IMR-90 (cell line): ENCODE results near the gene TMEM184C. TPM values are rescaled to one million over a fixed set of nuclear protein-coding genes. Genes with fewer than 3 reads are reported as not detected.

Source experiments
- ATAC-seq: fragments of 200-7000 bp; cut with Tn5 transposase; 2 replicates; pipeline ENCODE4 v1.9.1; 2020; ENCODE audit warnings: low read depth, mild to moderate bottlenecking, moderate library complexity
- BruUV-seq: library from RNA; stranded (reverse); fragments of 400-500 nt; replicated peaks from 2 replicates; lab custom pipeline; 2021; lab: Mats Ljungman, UMichigan
- CTCF ChIA-PET: fragments of 300-600 bp; formaldehyde crosslinking; extraction: SDS; loops from one replicate; lab custom pipeline; 2021; ENCODE audit warnings: antibody characterized with exemption; lab: Yijun Ruan, JAX
- POLR2A ChIA-PET: fragments of 300-600 bp; sonication (Branson Sonifier 250); formaldehyde crosslinking; loops from one replicate; lab custom pipeline; 2022; ENCODE audit warnings: antibody characterized with exemption; ENCODE audit not compliant: unreplicated experiment; lab: Charles Lee
- DNase-seq: peaks from one replicate; pipeline ENCODE4 v3.0.0; 2013
- H2AFZ ChIP-seq: replicated peaks from 2 replicates; pipeline ENCODE3; 2013; ENCODE audit warnings: low read length, mild to moderate bottlenecking; ENCODE audit not compliant: poor library complexity
- H2AK5ac ChIP-seq: 2 replicates; pipeline ENCODE4 v1.6.1; 2013; ENCODE audit warnings: low read depth, low read length, inconsistent platforms
- H2AK9ac ChIP-seq: replicated peaks from 2 replicates; pipeline ENCODE3; 2013; ENCODE audit warnings: mild to moderate bottlenecking, low read depth, low read length, moderate library complexity; ENCODE audit not compliant: poor library complexity
- H2BK120ac ChIP-seq: 2 replicates; pipeline ENCODE4 v1.6.1; 2013; ENCODE audit warnings: low read depth, low read length, inconsistent platforms
- H2BK15ac ChIP-seq: 3 replicates; pipeline ENCODE4 v1.6.1; 2013; ENCODE audit warnings: low read depth, low read length, inconsistent platforms
- H2BK20ac ChIP-seq: 2 replicates; pipeline ENCODE4 v1.6.1; 2013; ENCODE audit warnings: low read depth, mild to moderate bottlenecking, inconsistent platforms, low read length, moderate library complexity
- H2BK5ac ChIP-seq: 2 replicates; pipeline ENCODE4 v1.6.1; 2013; ENCODE audit warnings: mild to moderate bottlenecking, low read depth, low read length, inconsistent platforms; ENCODE audit not compliant: poor library complexity, severe bottlenecking
- H3K14ac ChIP-seq: replicated peaks from 2 replicates; pipeline ENCODE4 v1.6.1; 2013; ENCODE audit warnings: low read depth, low read length, inconsistent platforms
- H3K18ac ChIP-seq: 2 replicates; pipeline ENCODE4 v1.6.1; 2013; ENCODE audit warnings: low read depth, low read length, control low read depth
- H3K23ac ChIP-seq: 2 replicates; pipeline ENCODE4 v1.6.1; 2013; ENCODE audit warnings: low read depth, low read length, inconsistent platforms
- H3K27ac ChIP-seq: 2 replicates; pipeline ENCODE4 v1.5.1; 2013; ENCODE audit warnings: mild to moderate bottlenecking, control low read depth, low read length; ENCODE audit not compliant: insufficient read depth
- H3K27me3 ChIP-seq: 2 replicates; pipeline ENCODE4 v1.6.1; 2013; ENCODE audit warnings: low read length; ENCODE audit not compliant: control insufficient read depth, insufficient read depth
- H3K36me3 ChIP-seq: 2 replicates; pipeline ENCODE4 v1.6.1; 2013; ENCODE audit warnings: low read length, mixed read lengths; ENCODE audit not compliant: control insufficient read depth, insufficient read depth
- H3K4ac ChIP-seq: 2 replicates; pipeline ENCODE4 v1.6.1; 2013; ENCODE audit warnings: low read depth, low read length, inconsistent platforms
- H3K4me1 ChIP-seq: 2 replicates; pipeline ENCODE4 v1.6.1; 2013; ENCODE audit warnings: low read length, mixed read lengths; ENCODE audit not compliant: control insufficient read depth, insufficient read depth
- H3K4me2 ChIP-seq: 2 replicates; pipeline ENCODE4 v1.6.1; 2013; ENCODE audit warnings: low read depth, mild to moderate bottlenecking, control low read depth, low read length, moderate library complexity
- H3K4me3 ChIP-seq: 2 replicates; pipeline ENCODE4 v1.5.1; 2013; ENCODE audit warnings: low read depth, mild to moderate bottlenecking, control low read depth, low read length, moderate library complexity; ENCODE audit not compliant: insufficient read depth
- H3K56ac ChIP-seq: 2 replicates; pipeline ENCODE4 v1.6.1; 2013; ENCODE audit warnings: low read length, inconsistent platforms; ENCODE audit not compliant: insufficient read depth; ENCODE audit errors: extremely low read depth
- H3K79me1 ChIP-seq, 2 experiments: 2 replicates each; pipeline ENCODE4 v1.6.1; 2013; ENCODE audit warnings: low read length in 2 of 2, inconsistent platforms in 1 of 2, low read depth in 1 of 2
- H3K9ac ChIP-seq: 2 replicates; pipeline ENCODE4 v1.6.1; 2013; ENCODE audit warnings: low read depth, low read length, control low read depth
- H3K9me1 ChIP-seq: 2 replicates; pipeline ENCODE4 v1.6.1; 2013; ENCODE audit warnings: low read length, inconsistent platforms; ENCODE audit not compliant: insufficient read depth
- H3K9me3 ChIP-seq: 2 replicates; pipeline ENCODE4 v1.6.1; 2013; ENCODE audit warnings: low read length; ENCODE audit not compliant: control insufficient read depth, insufficient read depth
- H4K20me1 ChIP-seq: 2 replicates; pipeline ENCODE4 v1.6.1; 2013; ENCODE audit warnings: low read length, inconsistent platforms; ENCODE audit not compliant: insufficient read depth
- H4K5ac ChIP-seq: 2 replicates; pipeline ENCODE4 v1.6.1; 2013; ENCODE audit warnings: mild to moderate bottlenecking, low read depth, low read length, control low read depth
- H4K8ac ChIP-seq, 2 experiments: 2 replicates each; pipeline ENCODE4 v1.6.1; 2013; ENCODE audit warnings: low read depth in 2 of 2, low read length in 2 of 2, control low read depth in 1 of 2, inconsistent platforms in 1 of 2
- H4K91ac ChIP-seq: 2 replicates; pipeline ENCODE4 v1.6.1; 2013; ENCODE audit warnings: low read depth, low read length, inconsistent platforms; ENCODE audit not compliant: insufficient read depth
- BHLHE40 ChIP-seq: fragments of 150-350 bp; IDR thresholded peaks from 2 replicates; pipeline ENCODE4 v1.6.1; 2016; ENCODE audit warnings: mild to moderate bottlenecking, low read depth, low read length
- CEBPB ChIP-seq: IDR thresholded peaks from 2 replicates; pipeline ENCODE4 v1.6.1; 2012; ENCODE audit warnings: low read depth, low read length, improper control_type of control experiment
- CHD1 ChIP-seq: IDR thresholded peaks from 2 replicates; pipeline ENCODE4 v1.6.1; 2012; ENCODE audit warnings: low read depth, low read length, improper control_type of control experiment
- CTCF ChIP-seq: conservative IDR thresholded peaks from 2 replicates; pipeline ENCODE4 v1.5.1; 2012; ENCODE audit warnings: mild to moderate bottlenecking, low read depth, low read length, improper control_type of control experiment
- ELK1 ChIP-seq: fragments of 150-350 bp; IDR thresholded peaks from 2 replicates; pipeline ENCODE4 v1.6.1; 2016; ENCODE audit warnings: low read depth, mild to moderate bottlenecking, low read length, moderate library complexity, borderline replicate concordance
- FOS ChIP-seq: fragments of 150-350 bp; IDR thresholded peaks from 2 replicates; pipeline ENCODE4 v1.6.1; 2016; ENCODE audit warnings: low read depth, low read length
- MAFK ChIP-seq: IDR thresholded peaks from 2 replicates; pipeline ENCODE4 v1.6.1; 2012; ENCODE audit warnings: low read depth, low read length, improper control_type of control experiment
- MAZ ChIP-seq: IDR thresholded peaks from 2 replicates; pipeline ENCODE4 v1.6.1; 2012; ENCODE audit warnings: low read depth, mild to moderate bottlenecking, low read length, improper control_type of control experiment, moderate library complexity, borderline replicate concordance
- MXI1 ChIP-seq: IDR thresholded peaks from 2 replicates; pipeline ENCODE4 v1.6.1; 2012; ENCODE audit warnings: low read depth, mild to moderate bottlenecking, low read length, moderate library complexity, borderline replicate concordance
- NFE2L2 ChIP-seq: fragments of 150-350 bp; IDR thresholded peaks from 2 replicates; pipeline ENCODE4 v1.6.1; 2016; ENCODE audit warnings: low read depth, mild to moderate bottlenecking, low read length
- POLR2A ChIP-seq: IDR thresholded peaks from 2 replicates; pipeline ENCODE4 v1.6.1; 2012; ENCODE audit warnings: mild to moderate bottlenecking, low read depth, low read length
- RAD21 ChIP-seq: IDR thresholded peaks from 2 replicates; pipeline ENCODE4 v1.6.1; 2012; ENCODE audit warnings: low read length, improper control_type of control experiment
- RCOR1 ChIP-seq: IDR thresholded peaks from 2 replicates; pipeline ENCODE4 v1.6.1; 2012; ENCODE audit warnings: mild to moderate bottlenecking, low read length, improper control_type of control experiment; ENCODE audit not compliant: insufficient replicate concordance
- RFX5 ChIP-seq: IDR thresholded peaks from 2 replicates; pipeline ENCODE4 v1.8.0; 2012; ENCODE audit warnings: low read depth, mild to moderate bottlenecking, low read length, moderate library complexity
- SMC3 ChIP-seq: fragments of 150-350 bp; IDR thresholded peaks from 2 replicates; pipeline ENCODE4 v1.6.1; 2016; ENCODE audit warnings: low read depth, mild to moderate bottlenecking, antibody characterized with exemption, low read length, moderate library complexity
- USF2 ChIP-seq: fragments of 150-350 bp; IDR thresholded peaks from 2 replicates; pipeline ENCODE4 v1.6.1; 2017; ENCODE audit warnings: mild to moderate bottlenecking, antibody characterized with exemption, low read length, low read depth
- WGBS, 2 experiments: methylation state at CpG; one replicate each; pipeline versions ENCODE4 v1.1.5 to v1.1.7; 2013; ENCODE audit warnings: missing lambda C conversion rate in 2 of 2; ENCODE audit not compliant: insufficient read length in 1 of 2; ENCODE audit errors: extremely low coverage in 2 of 2; 5-methylcytosine and 5-hydroxymethylcytosine counted together
- dilution Hi-C: fragments of 300-500 bp; cut with HindIII; formaldehyde crosslinking; loops from one replicate; pipeline ENCODE4 v1.14.3; 2018; ENCODE audit warnings: low sequenced_read_pairs; ENCODE audit not compliant: unreplicated experiment
- in situ Hi-C: fragments of 300-500 bp; cut with MboI; formaldehyde crosslinking; loops from 3 replicates; pipeline ENCODE4 v1.14.3; 2019; ENCODE audit warnings: low sequenced_read_pairs, inconsistent platforms, mixed read lengths
- intact Hi-C: fragments of 100-400 bp; cut with micrococcal nuclease; formaldehyde crosslinking; loops from 2 replicates; pipeline ENCODE4 v1.10.0; 2022
- polyA plus RNA-seq, 3 experiments: library from polyadenylated mRNA; depleted of rRNA; stranded (reverse); fragments of >200 nt; gene quantifications; 2 replicates each; pipeline ENCODE4 v1.2.3, GENCODE V29; 2012; ENCODE audit warnings: low replicate concordance in 1 of 3
- total RNA-seq: library from RNA; depleted of rRNA; stranded (reverse); fragments of >200 nt; gene quantifications from 2 replicates; pipeline ENCODE4 v1.2.3, GENCODE V29; 2012

The TMEM184C gene
- total and polyA plus RNA-seq, 2 of the 4 experiments (the other 2 are of a cell fraction) = 17.4 to 67.6 TPM

GRCh38 chr4:147655639-147656038 is 38.4 kb downstream of the TMEM184C start:
- ATAC-seq (no peak), DNase-seq (no peak)
- no CpG with 5 or more reads among the region's 2 CpGs for WGBS, 2 experiments
- Histone ChIP-seq H2AK5ac (no peak overlapping the region), H3K18ac (no peak overlapping the region), H4K91ac (no peak overlapping the region), H3K23ac (no peak overlapping the region), H4K5ac (no peak overlapping the region), H3K9me1 (no peaks in the 10 kb centered on the region), H3K79me1 (peaks cover 3% of the 10 kb centered on the region in 2 experiments; a peak in 2 of 4 replicates), H4K8ac (no peak overlapping the region), H2BK120ac (no peak overlapping the region), H2BK20ac (no peak overlapping the region), H3K9ac (no peak overlapping the region), H2AFZ (no peak overlapping the region), H3K4me1 (no peaks in the 10 kb centered on the region), H2AK9ac (no peak overlapping the region), H3K56ac (no peak overlapping the region), H3K27me3 (no peaks in the 10 kb centered on the region), H3K4me3 (no peak overlapping the region), H3K27ac (no peak overlapping the region), H3K4me2 (no peak overlapping the region), H2BK15ac (no peak overlapping the region), H3K9me3 (no peaks in the 10 kb centered on the region), H4K20me1 (no peaks in the 10 kb centered on the region), H3K36me3 (peaks cover 13% of the 10 kb centered on the region), H3K14ac (no peak overlapping the region), H3K4ac (no peak overlapping the region), H2BK5ac (no peak overlapping the region)
- intact Hi-C loops = no loop called here
- in situ Hi-C loops = no loop called here
- no peak for TF ChIP-seq BHLHE40
- TF ChIP-seq MXI1 = no peak
- no peak for TF ChIP-seq ELK1
- TF ChIP-seq SMC3 = no peak
- no peak for TF ChIP-seq CHD1
- no peak for TF ChIP-seq USF2
- no peak for TF ChIP-seq RFX5
- no peak for TF ChIP-seq NFE2L2
- TF ChIP-seq RCOR1 = no peak
- TF ChIP-seq MAZ = no peak
- TF ChIP-seq RAD21 = no peak
- no peak for TF ChIP-seq FOS
- TF ChIP-seq POLR2A = no peak
- no peak for TF ChIP-seq CEBPB
- TF ChIP-seq MAFK = no peak
- TF ChIP-seq CTCF = no peak
- ChIA-PET POLR2A (no interaction called here), CTCF (no interaction called here)
- BruUV-seq = no TSS peak
- dilution Hi-C loops = no loop called here
